ENCODE measurements around the gene MED23. TPM values are rescaled to one million over a fixed set of nuclear protein-coding genes. Genes with fewer than 3 reads are reported as not detected.

The MED23 gene
- total RNA-seq, 4 donors from 2014 or later, result 42.6 to 54.7 (median 46.7) TPM

- 88 to 95% methylated on average over 2 of the region's 2 CpGs for WGBS, 2 donors
- intact Hi-C loops (cut with DNase I), result no loop called here
- no peaks in the 10 kb centered on the region for H3K4me1 ChIP-seq
- H3K36me3 ChIP-seq, result no peaks in the 10 kb centered on the region
- no peaks in the 10 kb centered on the region for H3K9me3 ChIP-seq
- H3K27me3 ChIP-seq, result no peaks in the 10 kb centered on the region
- no peak overlapping the region for H3K27ac ChIP-seq
- DNase-seq, result no peak
- TF ChIP-seq POLR2A (IDR thresholded peaks at IDR 0.05) (no peak), CTCF (IDR thresholded peaks at IDR 0.05) (no peak)
- H3K4me3 ChIP-seq (replicated peaks in 1 of 3), result no peak overlapping the region
These were observed 17.8 kb upstream of the MED23 start for GRCh38 chr6:131645846-131646245.

- WGBS, 2 donors, result 79 to 90% methylated on average over 1 of the region's 1 CpG
- no peak for DNase-seq
- Histone ChIP-seq H3K27ac (no peak overlapping the region), H3K4me3 (replicated peaks in 1 of 3) (no peak overlapping the region), H3K4me1 (no peaks in the 10 kb centered on the region), H3K27me3 (no peaks in the 10 kb centered on the region), H3K9me3 (no peaks in the 10 kb centered on the region), H3K36me3 (no peaks in the 10 kb centered on the region)
- TF ChIP-seq CTCF (IDR thresholded peaks at IDR 0.05), result no peak
- no peak for TF ChIP-seq POLR2A (IDR thresholded peaks at IDR 0.05)
- intact Hi-C loops (cut with DNase I), result no loop called here
These were observed 16.9 kb upstream of the MED23 start for GRCh38 chr6:131644921-131645320.

GRCh38 chr6:131643855-131644460 is 15.9 kb upstream of the MED23 start:
- Histone ChIP-seq H3K27ac (no peak overlapping the region), H3K4me1 (no peaks in the 10 kb centered on the region), H3K36me3 (no peaks in the 10 kb centered on the region), H3K9me3 (no peaks in the 10 kb centered on the region), H3K4me3 (replicated peaks in 1 of 3) (no peak overlapping the region), H3K27me3 (no peaks in the 10 kb centered on the region)
- DNase-seq, result no peak
- no peak for TF ChIP-seq POLR2A (IDR thresholded peaks at IDR 0.05)
- no peak for TF ChIP-seq CTCF (IDR thresholded peaks at IDR 0.05)
- intact Hi-C loops (cut with DNase I), result no loop called here
- 71 to 73% methylated on average over 2 of the region's 2 CpGs for WGBS, 2 donors

GRCh38 chr6:131642987-131643611 is 15.1 kb upstream of the MED23 start:
- intact Hi-C loops (cut with DNase I), result no loop called here
- Histone ChIP-seq H3K36me3 (no peaks in the 10 kb centered on the region), H3K27ac (no peak overlapping the region), H3K4me1 (no peaks in the 10 kb centered on the region), H3K9me3 (no peaks in the 10 kb centered on the region), H3K27me3 (no peaks in the 10 kb centered on the region), H3K4me3 (replicated peaks in 1 of 3) (no peak overlapping the region)
- 66 to 73% methylated on average over 3 of the region's 3 CpGs for WGBS, 2 donors
- DNase-seq, result no peak
- TF ChIP-seq POLR2A (IDR thresholded peaks at IDR 0.05) (no peak), CTCF (IDR thresholded peaks at IDR 0.05) (no peak)

- TF ChIP-seq CTCF (IDR thresholded peaks at IDR 0.05), result no peak
- no peak for TF ChIP-seq POLR2A (IDR thresholded peaks at IDR 0.05)
- no peaks in the 10 kb centered on the region for H3K4me1 ChIP-seq
- no peak overlapping the region for H3K4me3 ChIP-seq (replicated peaks in 1 of 3)
- no peak for DNase-seq
- intact Hi-C loops (cut with DNase I), result no loop called here
- H3K9me3 ChIP-seq, result no peaks in the 10 kb centered on the region
- no peaks in the 10 kb centered on the region for H3K27me3 ChIP-seq
- H3K36me3 ChIP-seq, result no peaks in the 10 kb centered on the region
- 84 to 87% methylated on average over 6 of the region's 6 CpGs for WGBS, 2 donors
- H3K27ac ChIP-seq, result no peak overlapping the region
These were observed 14.5 kb upstream of the MED23 start for GRCh38 chr6:131642565-131642964.
